HepG2 (cell line): ENCODE measurements around the gene DLX4. TPM values are rescaled to one million over a fixed set of nuclear protein-coding genes. Genes with fewer than 3 reads are reported as not detected.

Source experiments
- ATAC-seq: fragments of 200-7000 bp; cut with Tn5 transposase; 3 replicates; pipeline ENCODE4 v1.9.1; 2020; ENCODE audit warnings: mild to moderate bottlenecking, moderate library complexity
- BruUV-seq: library from RNA; stranded (reverse); fragments of 400-500 nt; replicated peaks from 2 replicates; lab custom pipeline; 2021; lab: Mats Ljungman, UMichigan
- CTCF ChIA-PET: fragments of 300-600 bp; formaldehyde crosslinking; extraction: SDS; loops from one replicate; lab custom pipeline; 2021; ENCODE audit warnings: low total read pairs, inconsistent platforms, low intra/inter-chr PET ratio; lab: Yijun Ruan, JAX
- POLR2A ChIA-PET: fragments of 350-600 bp; sonication (Branson Sonifier 250); formaldehyde crosslinking; loops from one replicate; lab custom pipeline; 2020; ENCODE audit warnings: antibody characterized with exemption, inconsistent platforms; lab: Yijun Ruan, JAX
- DNase-seq: peaks from one replicate; pipeline ENCODE4 v3.0.0-alpha.2; 2015; ENCODE audit warnings: low spot score
- FAIRE-seq: peaks from 3 replicates; lab custom pipeline; 2011; peaks lifted over from hg19 to GRCh38; lab: Jason Lieb, UNC
- H2AFZ ChIP-seq: one replicate; pipeline ENCODE4 v1.6.1; 2011; ENCODE audit warnings: low read length, inconsistent platforms
- H3K27ac ChIP-seq: fragments of 300-600 bp; 3 replicates; pipeline ENCODE4 v1.8.0; 2011; ENCODE audit warnings: mixed run types, mild to moderate bottlenecking, mixed read lengths, low read length, inconsistent platforms; ENCODE audit not compliant: insufficient read depth; ENCODE audit errors: extremely low read length
- H3K27me3 ChIP-seq, 2 experiments: fragments of 200-600 bp in 1 of 2; 2 replicates in 1 of 2; 3 replicates in 1 of 2; pipeline versions ENCODE4 v1.6.0 to v1.8.0; 2011; ENCODE audit warnings: low read length in 2 of 2, mild to moderate bottlenecking in 2 of 2, moderate library complexity in 2 of 2, inconsistent platforms in 1 of 2; ENCODE audit not compliant: insufficient read depth in 2 of 2, control insufficient read depth in 1 of 2
- H3K36me3 ChIP-seq, 2 experiments: fragments of 200-600 bp in 1 of 2; replicated peaks in 1 of 2; 2 replicates in 1 of 2; 3 replicates in 1 of 2; pipeline versions ENCODE4 v1.5.1 to v1.8.0; 2011; ENCODE audit warnings: low read length in 2 of 2, inconsistent platforms in 1 of 2; ENCODE audit not compliant: insufficient read depth in 2 of 2, control insufficient read depth in 1 of 2
- H3K4me1 ChIP-seq: 2 replicates; pipeline ENCODE4 v1.5.1; 2012; ENCODE audit warnings: low read length, inconsistent platforms; ENCODE audit not compliant: insufficient read depth
- H3K4me2 ChIP-seq: 2 replicates; pipeline ENCODE4 v1.6.0; 2011; ENCODE audit warnings: low read depth, low read length, inconsistent platforms
- H3K4me3 ChIP-seq, 3 experiments: fragments of 200-600 bp in 1 of 3; sonication (generic), shearing (Covaris generic) in 1 of 3; replicated peaks in 1 of 3; 2 replicates each; pipeline ENCODE4 v1.5.1; 2011 to 2016; ENCODE audit warnings: low read length in 3 of 3, inconsistent platforms in 2 of 3, low read depth in 2 of 3, mild to moderate bottlenecking in 2 of 3, control low read depth in 1 of 3, mixed read lengths in 1 of 3; ENCODE audit not compliant: insufficient read depth in 1 of 3
- H3K79me2 ChIP-seq: one replicate; pipeline ENCODE4 v1.6.1; 2011; ENCODE audit warnings: low read length, inconsistent platforms; ENCODE audit not compliant: insufficient read depth
- H3K9ac ChIP-seq: 2 replicates; pipeline ENCODE4 v1.6.0; 2011; ENCODE audit warnings: mild to moderate bottlenecking, low read depth, low read length, inconsistent platforms; ENCODE audit not compliant: insufficient read depth
- H3K9me3 ChIP-seq: 2 replicates; pipeline ENCODE4 v1.5.1; 2012; ENCODE audit warnings: mild to moderate bottlenecking, low read length
- H4K20me1 ChIP-seq: 2 replicates; pipeline ENCODE4 v1.6.0; 2011; ENCODE audit warnings: inconsistent platforms, mild to moderate bottlenecking, low read length, moderate library complexity; ENCODE audit not compliant: insufficient read depth
- ERF ChIP-seq: IDR thresholded peaks from 2 replicates; pipeline ENCODE4 v1.6.1; 2018; ENCODE audit warnings: missing biosample characterization, missing genetic modification reagents
- FOXP1 ChIP-seq, 2 experiments: fragments of 450-650 bp in 1 of 2; IDR thresholded peaks; 2 replicates each; pipeline ENCODE4 v1.6.1; 2017 to 2018; ENCODE audit warnings: antibody characterized with exemption in 1 of 2
- JARID2 ChIP-seq: sonication (generic); formaldehyde crosslinking; IDR thresholded peaks from 2 replicates; pipeline ENCODE4 v1.8.1; 2023; ENCODE audit warnings: missing genetic modification reagents, inconsistent platforms; ENCODE audit not compliant: insufficient replicate concordance
- KDM6A ChIP-seq: IDR thresholded peaks from 2 replicates; pipeline ENCODE4 v1.6.1; 2016; ENCODE audit warnings: low read depth
- MAFF ChIP-seq: IDR thresholded peaks from 2 replicates; pipeline ENCODE4 v1.6.1; 2011; ENCODE audit warnings: low read depth, low read length, improper control_type of control experiment
- MAFK ChIP-seq, 2 experiments: IDR thresholded peaks in 1 of 2; conservative IDR thresholded peaks in 1 of 2; 2 replicates each; pipeline ENCODE4 v1.6.1; 2011; ENCODE audit warnings: improper control_type of control experiment in 2 of 2, low read length in 2 of 2
- NAIF1 ChIP-seq: sonication (generic); formaldehyde crosslinking; IDR thresholded peaks from 2 replicates; pipeline ENCODE4 v1.5.0; 2020; ENCODE audit warnings: mild to moderate bottlenecking, missing genetic modification reagents, borderline replicate concordance
- NFE2 ChIP-seq: sonication (generic); formaldehyde crosslinking; IDR thresholded peaks from 2 replicates; pipeline ENCODE4 v1.4.0; 2020; ENCODE audit warnings: missing genetic modification reagents
- SALL2 ChIP-seq: sonication (generic); formaldehyde crosslinking; IDR thresholded peaks from 2 replicates; pipeline ENCODE4 v1.8.1; 2023; ENCODE audit warnings: mild to moderate bottlenecking, missing genetic modification reagents, inconsistent platforms
- ZMYM3 ChIP-seq: sonication (generic); formaldehyde crosslinking; IDR thresholded peaks from 2 replicates; pipeline ENCODE4 v1.5.1; 2020; ENCODE audit warnings: mild to moderate bottlenecking, missing genetic modification reagents
- ZNF768 ChIP-seq: sonication (generic); formaldehyde crosslinking; IDR thresholded peaks from 2 replicates; pipeline ENCODE4 v1.4.0; 2020; ENCODE audit warnings: missing genetic modification reagents
- ZNF790 ChIP-seq: sonication (generic); formaldehyde crosslinking; IDR thresholded peaks from 2 replicates; pipeline ENCODE4 v1.8.0; 2022; ENCODE audit warnings: missing genetic modification reagents, mild to moderate bottlenecking, borderline replicate concordance
- WGBS: methylation state at CpG from one replicate; pipeline ENCODE4 v1.1.6; 2017; ENCODE audit warnings: low lambda C conversion rate; 5-methylcytosine and 5-hydroxymethylcytosine counted together
- in situ Hi-C: cut with HindIII; loops from 2 replicates; pipeline ENCODE4 v1.10.0; 2017; ENCODE audit warnings: low pct_unique_long_range_greater_than_20kb; ENCODE audit not compliant: extremely low pct_ligation_motif_present
- intact Hi-C: fragments of 100-400 bp; cut with micrococcal nuclease; formaldehyde crosslinking; loops from one replicate; pipeline ENCODE4 v1.10.0; 2022; ENCODE audit not compliant: unreplicated experiment
- polyA plus RNA-seq, 8 experiments: library from polyadenylated mRNA; depleted of rRNA in 3 of 8; stranded (reverse) in 7 of 8; unstranded in 1 of 8; fragments of >200 nt; fragmentation: Illumina TruSeq in 4 of 8; extraction: Trizol in 4 of 8; gene quantifications; 2 replicates each; pipeline versions ENCODE4 v1.2.1 to v1.2.3, GENCODE V29; 2011 to 2016; ENCODE audit warnings: low read depth in 4 of 8, missing spikeins in 1 of 8, mixed read lengths in 1 of 8; ENCODE audit not compliant: insufficient read depth in 1 of 8
- total RNA-seq, 5 experiments: library from RNA; depleted of rRNA; stranded (reverse); fragments of >200 nt; fragmentation: Illumina TruSeq; extraction: Trizol; gene quantifications; 2 replicates each; pipeline ENCODE4 v1.2.3, GENCODE V29; 2016; ENCODE audit warnings: low read depth in 1 of 5

DLX4 gene
- total and polyA plus RNA-seq, 2 of the 13 experiments (the other 11 are each of a cell fraction or from before 2014, with no cell fraction given) = 0.55 to 2.3 TPM

GRCh38 chr17:49984283-49984682 is 15.3 kb downstream of the DLX4 start:
- intact Hi-C loops (no loop called here), in situ Hi-C loops (no loop called here)
- TF ChIP-seq MAFF = peak; percentile 79
- TF ChIP-seq FOXP1 (IDR thresholded peaks at IDR 0.05) = no peak
- no peak for TF ChIP-seq FOXP1 (CRISPR knock-in tag; IDR thresholded peaks at IDR 0.05)
- no peak for TF ChIP-seq SALL2 (CRISPR knock-in tag)
- peak; percentile 87 to 92 for TF ChIP-seq MAFK (conservative IDR thresholded peaks at IDR 0.05 in 1 of 2, IDR thresholded peaks at IDR 0.05 in 1 of 2; ENCODE audit: low read length in 2 of 2)
- FAIRE-seq (no peak), DNase-seq (no peak), ATAC-seq (no peak)
- peaks cover 21 to 54% of the 10 kb centered on the region in 2 experiments for H3K27me3 ChIP-seq
- no peaks in the 10 kb centered on the region for H3K9me3 ChIP-seq
- H2AFZ ChIP-seq = no peak overlapping the region
- H3K9ac ChIP-seq = no peak overlapping the region
- no peak overlapping the region for H3K27ac ChIP-seq
- no peaks in the 10 kb centered on the region for H3K79me2 ChIP-seq
- ChIA-PET CTCF (no interaction called here), POLR2A (no interaction called here)
- no peaks in the 10 kb centered on the region for H3K36me3 ChIP-seq
- H3K4me3 ChIP-seq = no peak overlapping the region
- H3K4me1 ChIP-seq = no peaks in the 10 kb centered on the region
- H4K20me1 ChIP-seq = no peaks in the 10 kb centered on the region
- BruUV-seq = no TSS peak
- H3K4me2 ChIP-seq = no peak overlapping the region
- WGBS = 0% methylated on average over 3 of the region's 3 CpGs

GRCh38 chr17:49984776-49985175 is 15.8 kb downstream of the DLX4 start:
- TF ChIP-seq NAIF1 (CRISPR knock-in tag) (no peak), ZMYM3 (CRISPR knock-in tag) (peak; percentile 61; the same call in 1 of the 2 replicates), KDM6A (CRISPR knock-in tag) (no peak), JARID2 (CRISPR knock-in tag) (no peak), ZNF790 (CRISPR knock-in tag) (no peak), NFE2 (CRISPR knock-in tag) (no peak), ERF (no peak), ZNF768 (CRISPR knock-in tag) (peak; percentile 98)
- H3K27me3 ChIP-seq = peaks cover 22 to 54% of the 10 kb centered on the region in 2 experiments
- no peaks in the 10 kb centered on the region for H3K4me1 ChIP-seq
- FAIRE-seq (no peak), DNase-seq (no peak), ATAC-seq (no peak)
- in situ Hi-C loops (no loop called here), intact Hi-C loops (no loop called here)
- H2AFZ ChIP-seq = no peak overlapping the region
- no peaks in the 10 kb centered on the region for H3K79me2 ChIP-seq
- H3K27ac ChIP-seq = no peak overlapping the region
- no peaks in the 10 kb centered on the region for H4K20me1 ChIP-seq
- no peak overlapping the region for H3K9ac ChIP-seq
- no peaks in the 10 kb centered on the region for H3K9me3 ChIP-seq
- H3K4me2 ChIP-seq = no peak overlapping the region
- WGBS = 10% methylated on average over 2 of the region's 2 CpGs
- no peak overlapping the region for H3K4me3 ChIP-seq
- no peaks in the 10 kb centered on the region for H3K36me3 ChIP-seq
- POLR2A ChIA-PET = no interaction called here
- CTCF ChIA-PET = no interaction called here
- no TSS peak for BruUV-seq
